Keratinocyte (primary cell): ENCODE measurements around the gene MPV17L2. TPM values are rescaled to one million over a fixed set of nuclear protein-coding genes. Genes with fewer than 3 reads are reported as not detected.
"Not testable (repeated sequence)": the region's sequence is repeated elsewhere in the genome, so short reads cannot be mapped to it uniquely, and the experiment has no call there.

Source experiments
- DNase-seq: peaks from one replicate; pipeline ENCODE4 v3.0.0-alpha.2; 2011; ENCODE audit warnings: low read depth, missing footprints, low spot score
- FAIRE-seq: peaks from 2 replicates; lab custom pipeline; 2011; peaks lifted over from hg19 to GRCh38; lab: Jason Lieb, UNC
- H2AFZ ChIP-seq: 2 replicates; pipeline ENCODE4 v1.6.0; 2012; ENCODE audit warnings: low read length, control low read depth, inconsistent platforms; ENCODE audit not compliant: control insufficient read depth
- H3K27ac ChIP-seq: 2 replicates; pipeline ENCODE4 v1.5.1; 2011; ENCODE audit warnings: low read length; ENCODE audit not compliant: control insufficient read depth, insufficient read depth
- H3K27me3 ChIP-seq: 3 replicates; pipeline ENCODE4 v1.6.0; 2011; ENCODE audit warnings: low read length; ENCODE audit not compliant: control insufficient read depth, insufficient read depth; ENCODE audit errors: extremely low read depth
- H3K36me3 ChIP-seq, 2 experiments: 2 replicates in 1 of 2; 3 replicates in 1 of 2; pipeline ENCODE4 v1.5.1; 2011; ENCODE audit warnings: low read length in 2 of 2, mild to moderate bottlenecking in 1 of 2; ENCODE audit not compliant: control insufficient read depth in 2 of 2, insufficient read depth in 2 of 2; ENCODE audit errors: extremely low read depth in 1 of 2
- H3K4me1 ChIP-seq: 3 replicates; pipeline ENCODE4 v1.5.1; 2011; ENCODE audit warnings: low read length; ENCODE audit not compliant: control insufficient read depth, insufficient read depth; ENCODE audit errors: extremely low read depth
- H3K4me2 ChIP-seq: 3 replicates; pipeline ENCODE4 v1.6.0; 2011; ENCODE audit warnings: low read depth, low read length; ENCODE audit not compliant: control insufficient read depth, insufficient read depth; ENCODE audit errors: extremely low read depth
- H3K4me3 ChIP-seq, 3 experiments: fragments of 200-600 bp in 1 of 3; sonication (generic) in 1 of 3; 2 replicates in 2 of 3; 3 replicates in 1 of 3; pipeline ENCODE4 v1.5.1; 2011 to 2016; ENCODE audit warnings: low read length in 3 of 3, mild to moderate bottlenecking in 3 of 3, control low read depth in 2 of 3, inconsistent platforms in 1 of 3, low read depth in 1 of 3, mixed read lengths in 1 of 3, mixed run types in 1 of 3, moderate library complexity in 1 of 3; ENCODE audit not compliant: control insufficient read depth in 2 of 3, insufficient read depth in 2 of 3; ENCODE audit errors: extremely low read depth in 1 of 3
- H3K79me2 ChIP-seq: 2 replicates; pipeline ENCODE4 v1.6.0; 2012; ENCODE audit warnings: low read length; ENCODE audit not compliant: control insufficient read depth, insufficient read depth
- H3K9ac ChIP-seq: 3 replicates; pipeline ENCODE4 v1.6.0; 2011; ENCODE audit warnings: low read length; ENCODE audit not compliant: control insufficient read depth, insufficient read depth; ENCODE audit errors: extremely low read depth
- H3K9me1 ChIP-seq: 3 replicates; pipeline ENCODE4 v1.6.0; 2011; ENCODE audit warnings: low read length; ENCODE audit not compliant: control insufficient read depth, insufficient read depth; ENCODE audit errors: extremely low read depth
- H3K9me3 ChIP-seq: 2 replicates; pipeline ENCODE4 v1.5.1; 2012; ENCODE audit warnings: low read depth, low read length; ENCODE audit not compliant: control insufficient read depth
- H4K20me1 ChIP-seq: 3 replicates; pipeline ENCODE4 v1.6.0; 2011; ENCODE audit warnings: low read length; ENCODE audit not compliant: control insufficient read depth, insufficient read depth; ENCODE audit errors: extremely low read depth
- EZH2 ChIP-seq: IDR thresholded peaks from one replicate; pipeline ENCODE4 v1.6.1; 2012; ENCODE audit warnings: inconsistent platforms, mild to moderate bottlenecking, low read length, moderate library complexity
- dilution Hi-C: fragments of 300-500 bp; cut with MboI; formaldehyde crosslinking; loops from one replicate; pipeline ENCODE4 v1.7.0; 2020; ENCODE audit warnings: low sequenced_read_pairs; ENCODE audit not compliant: extremely low pct_ligation_motif_present
- polyA plus RNA-seq, 5 experiments: library from polyadenylated mRNA; depleted of rRNA in 3 of 5; stranded (reverse) in 3 of 5; stranded (forward) in 1 of 5; unstranded in 1 of 5; fragments of >200 nt; gene quantifications; 1 replicate in 1 of 5; 2 replicates in 3 of 5; 3 replicates in 1 of 5; pipeline versions ENCODE4 v1.2.1 to v1.2.3, GENCODE V29; 2011 to 2012; ENCODE audit warnings: missing spikeins in 2 of 5, low read depth in 1 of 5, low replicate concordance in 1 of 5
- TF ChIP-seq, protein P1 (sequence below), 3 experiments: IDR thresholded peaks in 1 of 3; conservative IDR thresholded peaks in 1 of 3; optimal IDR thresholded peaks in 1 of 3; 2 replicates in 2 of 3; 3 replicates in 1 of 3; pipeline versions ENCODE3 to v1.5.1; 2011; ENCODE audit warnings: low read length in 3 of 3, mild to moderate bottlenecking in 3 of 3, moderate library complexity in 2 of 3, control low read depth in 1 of 3, inconsistent platforms in 1 of 3; ENCODE audit not compliant: insufficient read depth in 2 of 3; ENCODE audit errors: extremely low read depth in 1 of 3

MPV17L2 gene
- polyA plus RNA-seq, 1 donor (not counting 4 experiments of a cell fraction or from before 2014, with no cell fraction given) = 26.3 TPM

DNA sequence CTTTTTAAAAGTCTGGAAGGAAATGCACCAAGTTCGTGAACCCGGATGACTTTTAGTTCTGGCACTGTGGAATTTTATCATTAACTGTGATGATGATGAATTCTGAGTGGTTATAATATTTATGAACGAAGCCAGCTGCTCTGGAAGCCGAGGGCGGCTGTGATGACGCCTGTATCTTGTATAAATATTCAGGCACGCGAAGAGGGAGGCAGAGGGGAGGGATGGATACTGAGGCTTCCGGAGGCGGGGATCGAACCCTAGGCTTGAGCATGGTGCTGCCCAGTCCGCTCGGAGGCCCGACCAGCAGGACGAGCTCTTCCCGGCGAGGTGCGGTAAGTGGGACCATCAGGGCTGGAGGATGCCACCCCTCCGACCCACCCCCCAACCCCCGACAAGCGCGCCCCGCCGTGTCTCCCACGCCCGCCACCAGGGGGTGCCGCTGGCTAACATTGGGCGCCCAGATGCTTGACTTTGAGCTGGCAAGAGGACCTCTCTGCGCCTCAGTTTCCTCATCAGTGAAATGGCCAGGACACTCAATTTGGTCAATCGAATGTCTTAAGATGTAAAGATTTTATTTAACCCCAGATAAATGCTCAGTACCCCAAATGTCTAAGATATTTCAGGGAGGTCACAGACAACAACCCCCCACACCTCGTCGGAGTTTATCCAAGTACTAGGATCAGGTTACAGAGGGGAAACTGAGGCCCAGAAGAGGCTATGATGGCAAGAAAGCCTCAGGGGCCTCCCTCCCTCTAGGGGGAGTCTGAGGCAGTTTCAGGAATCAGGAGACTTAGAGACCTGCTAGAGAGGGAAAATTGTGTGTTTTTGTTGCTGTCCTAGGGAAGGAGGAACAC is 15.3 kb downstream of the MPV17L2 start:
- no peak overlapping the region for H3K4me2 ChIP-seq
- H3K9me1 ChIP-seq = no peaks in the 10 kb centered on the region
- no peaks in the 10 kb centered on the region for H4K20me1 ChIP-seq
- H3K36me3 ChIP-seq = no peaks in the 10 kb centered on the region
- FAIRE-seq = no peak
- no peaks in the 10 kb centered on the region for H3K27me3 ChIP-seq
- no peak overlapping the region for H3K9ac ChIP-seq
- no peak overlapping the region for H3K27ac ChIP-seq
- H3K4me3 ChIP-seq = no peak overlapping the region
- no peak for TF ChIP-seq EZH2
- TF ChIP-seq, protein P1, sequence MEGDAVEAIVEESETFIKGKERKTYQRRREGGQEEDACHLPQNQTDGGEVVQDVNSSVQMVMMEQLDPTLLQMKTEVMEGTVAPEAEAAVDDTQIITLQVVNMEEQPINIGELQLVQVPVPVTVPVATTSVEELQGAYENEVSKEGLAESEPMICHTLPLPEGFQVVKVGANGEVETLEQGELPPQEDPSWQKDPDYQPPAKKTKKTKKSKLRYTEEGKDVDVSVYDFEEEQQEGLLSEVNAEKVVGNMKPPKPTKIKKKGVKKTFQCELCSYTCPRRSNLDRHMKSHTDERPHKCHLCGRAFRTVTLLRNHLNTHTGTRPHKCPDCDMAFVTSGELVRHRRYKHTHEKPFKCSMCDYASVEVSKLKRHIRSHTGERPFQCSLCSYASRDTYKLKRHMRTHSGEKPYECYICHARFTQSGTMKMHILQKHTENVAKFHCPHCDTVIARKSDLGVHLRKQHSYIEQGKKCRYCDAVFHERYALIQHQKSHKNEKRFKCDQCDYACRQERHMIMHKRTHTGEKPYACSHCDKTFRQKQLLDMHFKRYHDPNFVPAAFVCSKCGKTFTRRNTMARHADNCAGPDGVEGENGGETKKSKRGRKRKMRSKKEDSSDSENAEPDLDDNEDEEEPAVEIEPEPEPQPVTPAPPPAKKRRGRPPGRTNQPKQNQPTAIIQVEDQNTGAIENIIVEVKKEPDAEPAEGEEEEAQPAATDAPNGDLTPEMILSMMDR (optimal IDR thresholded peaks at IDR 0.05 in 1 of 3, IDR thresholded peaks at IDR 0.05 in 1 of 3, conservative IDR thresholded peaks at IDR 0.05 in 1 of 3; ENCODE audit: extremely low read depth in 1 of 3, insufficient read depth in 2 of 3, low read length in 3 of 3) = peak in 2 of 3 experiments; percentile 71 to 81
- peaks cover 14% of the 10 kb centered on the region for H3K4me1 ChIP-seq
- H3K79me2 ChIP-seq = no peaks in the 10 kb centered on the region
- dilution Hi-C loops = no loop called here
- no peak overlapping the region for H2AFZ ChIP-seq
- H3K9me3 ChIP-seq = no peaks in the 10 kb centered on the region
- no peak for DNase-seq

DNA sequence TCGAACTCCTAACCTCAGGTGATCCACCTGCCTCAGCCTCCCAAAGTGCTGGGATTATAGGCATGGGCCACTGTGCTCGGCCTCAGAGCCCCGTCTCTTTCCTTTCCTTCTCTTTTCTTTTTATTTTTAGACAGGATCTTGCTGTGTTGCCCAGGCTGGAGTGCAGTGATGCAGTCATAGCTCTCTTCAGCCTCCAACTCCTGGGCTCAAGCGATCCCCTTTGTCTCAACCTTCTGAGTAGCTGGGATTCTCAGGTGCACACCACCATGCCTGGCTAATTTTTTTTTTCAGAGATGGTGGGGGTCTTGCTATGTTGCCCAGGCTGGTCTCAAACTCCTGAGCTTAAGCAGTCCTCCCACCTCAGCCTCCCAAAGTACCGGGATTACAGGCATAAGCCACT is 16.9 kb downstream of the MPV17L2 start:
- H3K27ac ChIP-seq, H3K9me1 ChIP-seq, H3K9me3 ChIP-seq, H3K4me1 ChIP-seq, H3K79me2 ChIP-seq, H3K4me2 ChIP-seq, dilution Hi-C loops, H3K27me3 ChIP-seq, H2AFZ ChIP-seq, H3K9ac ChIP-seq, H3K36me3 ChIP-seq, DNase-seq, H3K4me3 ChIP-seq, H4K20me1 ChIP-seq, FAIRE-seq: not testable (repeated sequence)
